Fibroblast of lung (primary cell): Measurements from ENCODE around the gene FIS1. TPM values are rescaled to one million over a fixed set of nuclear protein-coding genes. Genes with fewer than 3 reads are reported as not detected.
A peak's percentile ranks its signal among the peaks of the same experiment; 100 is the strongest.

Experiments used
- DNase-seq, 2 donors: peaks; one replicate each; pipeline versions ENCODE4 v3.0.0 to v3.0.0-alpha.2; 2010; ENCODE audit warnings: low read depth in 2 of 2
- H2AFZ ChIP-seq: 2 replicates; pipeline ENCODE4 v1.5.1; 2012; ENCODE audit warnings: low read length, control low read depth, inconsistent platforms
- H3K27ac ChIP-seq: 2 replicates; pipeline ENCODE4 v1.5.1; 2011; ENCODE audit warnings: low read length, control low read depth; ENCODE audit not compliant: insufficient read depth
- H3K27me3 ChIP-seq: 2 replicates; pipeline ENCODE4 v1.5.1; 2011; ENCODE audit warnings: mild to moderate bottlenecking, low read length; ENCODE audit not compliant: control insufficient read depth, insufficient read depth
- H3K36me3 ChIP-seq: 2 replicates; pipeline ENCODE4 v1.5.1; 2011; ENCODE audit warnings: low read length; ENCODE audit not compliant: control insufficient read depth, insufficient read depth
- H3K4me1 ChIP-seq: 2 replicates; pipeline ENCODE4 v1.5.1; 2011; ENCODE audit warnings: low read length; ENCODE audit not compliant: control insufficient read depth, insufficient read depth; ENCODE audit errors: extremely low read depth
- H3K4me2 ChIP-seq: 2 replicates; pipeline ENCODE4 v1.5.1; 2011; ENCODE audit warnings: low read length, control low read depth; ENCODE audit not compliant: insufficient read depth; ENCODE audit errors: extremely low read depth
- H3K4me3 ChIP-seq, 4 experiments: fragments of 200-600 bp in 1 of 4; sonication (generic) in 1 of 4; replicated peaks in 1 of 4; 2 replicates each; pipeline ENCODE4 v1.5.1; 2011 to 2016; ENCODE audit warnings: low read length in 4 of 4, low read depth in 3 of 4, mild to moderate bottlenecking in 3 of 4, control low read depth in 2 of 4, inconsistent platforms in 1 of 4, mixed read lengths in 1 of 4; ENCODE audit not compliant: insufficient read depth in 1 of 4; ENCODE audit errors: control extremely low read depth in 1 of 4
- H3K79me2 ChIP-seq: 2 replicates; pipeline ENCODE4 v1.5.1; 2012; ENCODE audit warnings: mild to moderate bottlenecking, low read length, inconsistent platforms; ENCODE audit not compliant: control insufficient read depth, insufficient read depth
- H3K9ac ChIP-seq: 2 replicates; pipeline ENCODE4 v1.5.1; 2011; ENCODE audit warnings: mild to moderate bottlenecking, low read length, control low read depth; ENCODE audit not compliant: insufficient read depth
- H3K9me3 ChIP-seq: 2 replicates; pipeline ENCODE4 v1.5.1; 2012; ENCODE audit warnings: low read depth, low read length; ENCODE audit not compliant: control insufficient read depth, insufficient read depth
- H4K20me1 ChIP-seq: 2 replicates; pipeline ENCODE4 v1.5.1; 2011; ENCODE audit warnings: low read length; ENCODE audit not compliant: control insufficient read depth, insufficient read depth; ENCODE audit errors: extremely low read depth
- EZH2 ChIP-seq: IDR thresholded peaks from 2 replicates; pipeline ENCODE4 v1.5.1; 2012; ENCODE audit warnings: low read length, control low read depth, mild to moderate bottlenecking; ENCODE audit errors: missing control alignments
- polyA plus RNA-seq, 2 donors: library from polyadenylated mRNA; depleted of rRNA in 1 of 2; stranded (reverse) in 1 of 2; unstranded in 1 of 2; fragments of >200 nt; gene quantifications; 2 replicates each; pipeline ENCODE4 v1.2.1, GENCODE V29; 2011 to 2012; ENCODE audit warnings: missing spikeins in 1 of 2
- total RNA-seq: library from RNA; depleted of rRNA; stranded (reverse); fragments of >200 nt; gene quantifications from 2 replicates; pipeline ENCODE4 v1.2.1, GENCODE V29; 2014
- TF ChIP-seq, protein P1 (sequence below), 2 donors: IDR thresholded peaks in 1 of 2; conservative IDR thresholded peaks in 1 of 2; 1 replicate in 1 of 2; 2 replicates in 1 of 2; pipeline ENCODE4 v1.5.1; 2011 to 2012; ENCODE audit warnings: low read length in 2 of 2, control low read depth in 1 of 2, inconsistent platforms in 1 of 2, low read depth in 1 of 2, mild to moderate bottlenecking in 1 of 2

Gene FIS1
- total and polyA plus RNA-seq, 2 donors (not counting 1 experiment from before 2014, with no cell fraction given): 169 to 297 TPM

DNA sequence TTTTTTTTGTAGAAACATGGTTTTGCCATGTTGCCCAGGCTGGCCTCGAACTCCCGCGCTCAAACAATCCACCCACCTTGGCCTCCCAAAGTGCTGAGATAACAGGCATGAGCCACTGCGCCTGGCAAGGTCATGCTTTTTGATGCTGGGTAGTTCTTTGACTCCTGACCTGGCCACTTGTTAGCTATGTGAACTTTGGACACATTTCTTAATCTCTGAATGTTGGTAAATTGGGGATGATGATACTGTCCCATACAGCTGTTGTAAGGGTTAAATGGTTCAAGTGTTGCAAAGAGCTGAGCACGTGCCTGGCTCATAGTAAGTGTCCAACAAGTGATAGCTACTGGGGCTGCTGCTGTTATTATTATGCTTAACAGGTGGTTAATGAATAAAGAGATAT lies 24.6 kb downstream of the FIS1 start:
- DNase-seq: no peak
- Histone ChIP-seq H3K27ac (no peak overlapping the region), H2AFZ (no peak overlapping the region), H3K9ac (no peak overlapping the region), H3K36me3 (peaks cover 15% of the 10 kb centered on the region), H3K9me3 (no peaks in the 10 kb centered on the region), H3K4me3 (no peak overlapping the region), H4K20me1 (no peaks in the 10 kb centered on the region), H3K79me2 (peaks cover 33% of the 10 kb centered on the region), H3K4me2 (no peak overlapping the region), H3K27me3 (no peaks in the 10 kb centered on the region), H3K4me1 (peaks cover 7% of the 10 kb centered on the region)
- TF ChIP-seq, protein P1, sequence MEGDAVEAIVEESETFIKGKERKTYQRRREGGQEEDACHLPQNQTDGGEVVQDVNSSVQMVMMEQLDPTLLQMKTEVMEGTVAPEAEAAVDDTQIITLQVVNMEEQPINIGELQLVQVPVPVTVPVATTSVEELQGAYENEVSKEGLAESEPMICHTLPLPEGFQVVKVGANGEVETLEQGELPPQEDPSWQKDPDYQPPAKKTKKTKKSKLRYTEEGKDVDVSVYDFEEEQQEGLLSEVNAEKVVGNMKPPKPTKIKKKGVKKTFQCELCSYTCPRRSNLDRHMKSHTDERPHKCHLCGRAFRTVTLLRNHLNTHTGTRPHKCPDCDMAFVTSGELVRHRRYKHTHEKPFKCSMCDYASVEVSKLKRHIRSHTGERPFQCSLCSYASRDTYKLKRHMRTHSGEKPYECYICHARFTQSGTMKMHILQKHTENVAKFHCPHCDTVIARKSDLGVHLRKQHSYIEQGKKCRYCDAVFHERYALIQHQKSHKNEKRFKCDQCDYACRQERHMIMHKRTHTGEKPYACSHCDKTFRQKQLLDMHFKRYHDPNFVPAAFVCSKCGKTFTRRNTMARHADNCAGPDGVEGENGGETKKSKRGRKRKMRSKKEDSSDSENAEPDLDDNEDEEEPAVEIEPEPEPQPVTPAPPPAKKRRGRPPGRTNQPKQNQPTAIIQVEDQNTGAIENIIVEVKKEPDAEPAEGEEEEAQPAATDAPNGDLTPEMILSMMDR (conservative IDR thresholded peaks at IDR 0.05 in 1 of 2, IDR thresholded peaks at IDR 0.05 in 1 of 2; ENCODE audit: low read depth in 1 of 2, low read length in 2 of 2): no peak
- no peak for TF ChIP-seq EZH2

- H3K27me3 ChIP-seq: no peaks in the 10 kb centered on the region
- TF ChIP-seq, protein P1 (conservative IDR thresholded peaks at IDR 0.05 in 1 of 2, IDR thresholded peaks at IDR 0.05 in 1 of 2; ENCODE audit: low read depth in 1 of 2, low read length in 2 of 2): no peak
- TF ChIP-seq EZH2: no peak
- H3K4me3 ChIP-seq: peak overlapping the region; percentile 88 to 98 (median 94)
- peak overlapping the region; percentile 79 for H3K4me2 ChIP-seq
- peaks cover 33% of the 10 kb centered on the region for H3K79me2 ChIP-seq
- peaks cover 10% of the 10 kb centered on the region for H3K4me1 ChIP-seq
- no peaks in the 10 kb centered on the region for H4K20me1 ChIP-seq
- H2AFZ ChIP-seq: peak overlapping the region; percentile 96
- peak overlapping the region; percentile 98 for H3K27ac ChIP-seq
- no peaks in the 10 kb centered on the region for H3K9me3 ChIP-seq
- no peak for DNase-seq
- peaks cover 12% of the 10 kb centered on the region for H3K36me3 ChIP-seq
- peak overlapping the region; percentile 57 for H3K9ac ChIP-seq
These were observed 26.4 kb downstream of the FIS1 start for GRCh38 chr7:101218236-101219125.

GRCh38 chr7:101217388-101218235 lies 27.3 kb downstream of the FIS1 start, which contains the start of the genes PLOD3 and ZNHIT1:
PLOD3 (minus strand) TSS chr7:101217581; CDS start chr7:101217274, 307 bp downstream.
ZNHIT1 (plus strand) TSS chr7:101218165; CDS start chr7:101218196, 31 bp downstream.
- H2AFZ ChIP-seq: peak within 1 kb of the TSS; percentile 96
- H3K27ac ChIP-seq: peak within 1 kb of the TSS; percentile 98
- DNase-seq: peak; percentile 93 to 98
- H3K79me2 ChIP-seq: peaks cover 33% of the 10 kb centered on the region
- H3K4me3 ChIP-seq: peak within 1 kb of the TSS; percentile 88 to 98 (median 94)
- H3K4me1 ChIP-seq: peaks cover 10% of the 10 kb centered on the region
- H3K4me2 ChIP-seq: peak within 1 kb of the TSS; percentile 97
- H3K27me3 ChIP-seq: no peaks in the 10 kb centered on the region
- H3K36me3 ChIP-seq: peaks cover 16% of the 10 kb centered on the region
- no peaks in the 10 kb centered on the region for H4K20me1 ChIP-seq
- peak within 1 kb of the TSS; percentile 82 for H3K9ac ChIP-seq
- TF ChIP-seq, protein P1 (conservative IDR thresholded peaks at IDR 0.05 in 1 of 2, IDR thresholded peaks at IDR 0.05 in 1 of 2; ENCODE audit: low read depth in 1 of 2, low read length in 2 of 2): no peak
- no peaks in the 10 kb centered on the region for H3K9me3 ChIP-seq
